ENCODE data around the gene POLR2M. TPM values are rescaled to one million over a fixed set of nuclear protein-coding genes. Genes with fewer than 3 reads are reported as not detected.

The POLR2M gene
- polyA plus RNA-seq, 3 donors: 56.1 to 133 (median 81.0) TPM

DNA sequence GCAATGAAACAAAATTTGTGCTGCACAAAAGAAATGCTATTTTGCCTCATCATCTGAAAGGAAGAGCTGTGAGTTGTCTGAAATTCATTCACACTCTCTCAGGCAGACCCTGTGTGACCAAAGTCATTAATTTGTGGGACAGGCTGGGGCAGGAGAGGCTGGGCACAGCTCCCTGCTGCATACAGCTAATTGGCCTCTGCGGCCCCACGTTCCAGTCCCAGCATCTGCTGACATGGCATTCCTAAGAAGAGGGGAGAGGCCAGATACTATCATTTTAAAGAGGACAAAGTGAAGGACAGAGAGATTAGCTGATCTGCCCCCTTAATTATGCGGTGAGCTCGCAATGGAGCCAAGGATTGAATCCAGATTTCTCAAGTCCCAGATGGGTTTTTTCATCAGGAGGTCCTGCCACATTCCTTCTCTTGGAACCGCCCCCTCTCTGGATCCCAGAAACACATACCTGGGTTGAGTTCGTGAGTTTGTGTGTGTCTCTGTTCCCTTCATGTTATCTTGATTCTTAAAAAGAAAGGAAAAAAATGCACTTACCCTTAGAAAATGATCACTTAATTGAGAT, 25.1 kb downstream of the POLR2M start:
- no peak overlapping the region for H3K27ac ChIP-seq (ENCODE audit: low read depth, low read length)
- 72 to 83% (median 79%) methylated on average over 6 of the region's 6 CpGs for WGBS, 3 donors

GRCh38 chr15:57732526-57733331, 26.2 kb downstream of the POLR2M start:
- 40 to 41% (median 40%) methylated on average over 12 of the region's 12 CpGs for WGBS, 3 donors
- no peak overlapping the region for H3K27ac ChIP-seq (ENCODE audit: low read depth, low read length)

DNA sequence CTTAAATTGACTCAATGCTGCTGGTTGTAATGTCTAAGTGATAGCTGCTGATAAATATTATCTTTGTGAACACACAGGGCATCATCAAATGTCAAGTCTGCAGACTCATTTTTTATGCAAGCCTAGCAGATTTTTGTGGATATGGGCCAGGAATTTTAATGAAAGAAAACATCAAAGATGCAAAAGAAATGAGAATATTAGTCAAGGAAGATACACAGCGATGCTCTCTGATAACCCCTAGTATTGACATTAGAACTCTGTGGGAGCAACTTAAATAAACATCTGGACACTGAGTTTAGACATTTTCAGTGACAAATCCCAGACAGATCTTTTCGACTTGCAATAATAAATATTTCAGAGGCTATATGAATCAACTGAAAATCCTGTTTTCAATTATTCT, 28.3 kb downstream of the POLR2M start:
- H3K27ac ChIP-seq (ENCODE audit: low read depth, low read length): no peak overlapping the region
- 69 to 79% (median 79%) methylated on average over 2 of the region's 2 CpGs for WGBS, 3 donors

- WGBS, 3 donors: 82 to 92% (median 86%) methylated on average over 8 of the region's 8 CpGs
- H3K27ac ChIP-seq (ENCODE audit: low read depth, low read length): no peak overlapping the region
Measured at GRCh38 chr15:57735431-57735830, 28.9 kb downstream of the POLR2M start.

DNA sequence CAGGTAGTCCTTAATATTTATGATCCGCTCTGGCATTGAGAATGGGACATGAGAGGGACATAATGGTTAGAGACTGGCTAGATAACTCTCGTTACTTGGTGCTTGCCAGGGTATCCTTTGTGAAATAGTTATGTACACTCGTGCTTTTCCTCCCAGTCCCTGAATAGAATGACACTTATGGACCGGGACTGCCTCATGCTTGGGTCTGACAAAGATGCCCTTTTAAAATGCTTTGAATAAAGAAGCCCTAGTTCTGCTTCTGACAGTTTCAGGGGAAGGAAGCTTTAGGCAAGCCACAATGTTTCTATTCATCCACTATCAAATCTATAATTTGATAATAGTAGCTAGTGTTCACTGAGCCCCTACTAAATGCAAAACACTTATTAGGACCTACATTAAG, 29.4 kb downstream of the POLR2M start:
- 88 to 93% (median 89%) methylated on average over 4 of the region's 4 CpGs for WGBS, 3 donors
- H3K27ac ChIP-seq (ENCODE audit: low read depth, low read length): no peak overlapping the region

GRCh38 chr15:57736591-57736990, 30.1 kb downstream of the POLR2M start:
- H3K27ac ChIP-seq (ENCODE audit: low read depth, low read length): no peak overlapping the region
- WGBS, 3 donors: 94 to 98% (median 98%) methylated on average over 2 of the region's 2 CpGs

DNA sequence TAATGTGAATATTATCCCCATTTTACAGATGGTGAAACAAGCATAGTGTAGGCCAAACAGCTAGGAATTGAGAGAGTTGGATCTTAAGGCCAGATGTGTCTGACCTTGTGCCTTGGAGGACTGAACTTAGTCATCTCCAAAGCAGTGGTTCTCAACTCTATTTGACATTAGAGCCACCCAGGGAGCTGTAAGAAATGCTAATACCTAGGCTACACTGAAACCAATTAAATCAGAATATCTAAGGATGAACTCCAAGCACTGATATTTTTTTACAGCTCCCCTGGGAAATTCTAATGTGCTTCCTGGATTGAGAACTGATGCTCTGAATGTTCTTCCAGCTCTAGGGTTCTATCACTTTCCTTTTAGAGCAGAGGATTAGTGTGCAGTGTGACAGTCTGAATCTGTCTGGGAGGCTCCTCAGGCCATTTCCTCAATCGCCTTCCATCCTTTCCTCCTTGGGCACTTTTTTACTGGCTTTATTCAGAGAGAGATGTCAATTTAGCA, 32.3 kb downstream of the POLR2M start:
- no peak overlapping the region for H3K27ac ChIP-seq (ENCODE audit: low read depth, low read length)
- 70 to 75% (median 74%) methylated on average over 1 of the region's 1 CpG for WGBS, 3 donors

DNA sequence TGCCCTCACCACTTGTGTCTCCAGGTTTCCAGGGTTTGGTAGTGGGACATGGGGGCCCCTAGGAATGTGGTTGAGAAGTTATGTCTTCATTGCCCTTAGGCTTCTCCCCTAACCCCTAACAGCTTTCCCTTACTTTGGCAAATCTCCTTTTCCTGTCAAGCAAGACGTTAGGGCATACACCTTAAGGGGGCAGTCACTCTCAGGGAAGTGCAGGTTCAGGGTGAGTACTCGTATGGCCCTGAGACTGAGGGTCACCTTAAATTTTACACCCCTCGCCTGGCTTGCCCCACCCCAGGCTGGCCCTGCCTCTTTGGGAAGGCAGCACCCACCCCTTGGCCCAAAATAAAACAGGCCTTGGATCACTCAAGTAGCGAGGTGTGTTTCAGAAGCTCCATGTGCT, 33.5 kb downstream of the POLR2M start:
- no peak overlapping the region for H3K27ac ChIP-seq (ENCODE audit: low read depth, low read length)
- WGBS, 3 donors: 86 to 91% (median 88%) methylated on average over 4 of the region's 4 CpGs

GRCh38 chr15:57741089-57741488, 34.6 kb downstream of the POLR2M start:
- WGBS, 3 donors: 56 to 79% (median 68%) methylated on average over 3 of the region's 3 CpGs
- no peak overlapping the region for H3K27ac ChIP-seq (ENCODE audit: low read depth, low read length)

DNA sequence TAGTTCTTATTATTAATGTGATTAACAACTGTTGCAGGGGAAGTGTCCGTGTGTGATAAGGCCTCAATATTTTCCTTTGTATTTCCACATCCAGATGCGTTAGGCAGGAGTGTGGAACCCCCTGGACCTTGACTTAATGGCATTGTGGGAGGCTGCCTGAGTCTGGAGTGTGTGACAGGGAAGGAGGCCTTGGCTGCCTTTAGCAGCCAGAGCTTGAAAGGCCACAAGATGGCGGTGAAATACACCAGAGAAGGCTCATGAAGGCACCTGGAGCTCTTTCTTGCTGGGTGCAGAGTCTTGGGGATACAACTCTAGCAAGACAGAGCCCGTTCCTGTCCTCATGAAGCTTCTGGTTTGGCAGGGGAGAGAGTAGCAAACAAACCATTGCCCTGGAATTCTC, 36.9 kb downstream of the POLR2M start:
- WGBS, 3 donors: 82 to 90% (median 87%) methylated on average over 4 of the region's 4 CpGs

DNA sequence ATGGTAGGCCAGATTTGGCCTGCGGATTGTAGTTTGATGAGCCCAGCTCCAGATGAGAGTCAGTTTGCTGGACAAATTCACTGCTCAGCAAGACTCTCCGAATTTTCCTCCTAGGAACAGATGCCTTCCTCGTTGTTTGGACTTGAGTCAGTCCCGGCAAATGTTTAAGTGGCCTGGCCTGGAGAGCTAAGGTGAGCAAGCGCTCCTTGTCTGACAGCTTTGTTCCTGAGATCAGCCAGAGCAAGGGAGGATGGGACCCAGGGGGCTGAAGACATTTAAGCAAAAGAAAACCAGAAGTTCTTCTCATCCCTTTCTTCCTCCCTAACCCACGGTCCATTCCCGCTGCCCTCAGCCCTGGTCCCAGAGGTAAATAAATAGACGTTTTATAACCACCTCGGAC, 40.3 kb downstream of the POLR2M start:
- 68 to 81% (median 69%) methylated on average over 9 of the region's 9 CpGs for WGBS, 3 donors
- H3K27ac ChIP-seq (ENCODE audit: low read depth, low read length): no peak overlapping the region

More for the DNA sequence above, 36.9 kb downstream of the POLR2M start:
- no peak overlapping the region for H3K27ac ChIP-seq (ENCODE audit: low read depth, low read length)

- no peak overlapping the region for H3K27ac ChIP-seq (ENCODE audit: low read depth, low read length)
- 41 to 67% (median 52%) methylated on average over 13 of the region's 13 CpGs for WGBS, 3 donors
Measured at GRCh38 chr15:57747206-57747896, 40.8 kb downstream of the POLR2M start.

DNA sequence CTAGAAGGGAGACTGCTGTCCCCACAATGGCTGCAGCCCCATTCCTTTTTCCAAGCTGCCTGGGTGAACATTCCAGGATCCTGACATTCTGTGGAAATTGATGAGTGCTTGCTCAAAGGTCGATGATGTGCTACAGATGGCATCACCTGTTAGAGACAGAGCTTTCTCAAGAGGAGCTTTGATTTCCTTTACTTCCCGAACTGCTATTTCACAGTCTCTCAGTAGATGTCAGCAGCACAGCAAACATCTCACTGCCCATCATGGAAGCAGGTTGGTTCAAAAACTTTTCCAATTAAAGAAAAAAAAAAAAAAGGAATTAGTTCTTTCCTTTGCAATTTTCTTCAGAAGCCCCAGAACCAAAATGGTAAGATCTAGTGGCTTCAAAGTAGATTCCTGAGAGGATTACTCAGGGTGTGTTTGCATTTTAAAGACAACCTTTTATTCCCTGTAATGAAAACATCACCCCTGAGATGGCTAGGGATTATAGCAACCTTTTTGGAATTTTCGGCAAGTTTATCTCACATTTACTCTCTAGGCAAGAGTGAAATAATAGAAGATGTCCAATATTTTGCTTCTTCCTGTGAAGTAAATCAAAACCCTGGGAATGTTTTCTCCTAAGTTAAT, 44.8 kb downstream of the POLR2M start:
- 25 to 30% (median 28%) methylated on average over 3 of the region's 3 CpGs for WGBS, 3 donors
- no peak overlapping the region for H3K27ac ChIP-seq (ENCODE audit: low read depth, low read length)

- WGBS, 3 donors: 63 to 79% (median 71%) methylated on average over 9 of the region's 9 CpGs
- H3K27ac ChIP-seq (ENCODE audit: low read depth, low read length): no peak overlapping the region
Measured at GRCh38 chr15:57752436-57752835, 45.9 kb downstream of the POLR2M start.

DNA sequence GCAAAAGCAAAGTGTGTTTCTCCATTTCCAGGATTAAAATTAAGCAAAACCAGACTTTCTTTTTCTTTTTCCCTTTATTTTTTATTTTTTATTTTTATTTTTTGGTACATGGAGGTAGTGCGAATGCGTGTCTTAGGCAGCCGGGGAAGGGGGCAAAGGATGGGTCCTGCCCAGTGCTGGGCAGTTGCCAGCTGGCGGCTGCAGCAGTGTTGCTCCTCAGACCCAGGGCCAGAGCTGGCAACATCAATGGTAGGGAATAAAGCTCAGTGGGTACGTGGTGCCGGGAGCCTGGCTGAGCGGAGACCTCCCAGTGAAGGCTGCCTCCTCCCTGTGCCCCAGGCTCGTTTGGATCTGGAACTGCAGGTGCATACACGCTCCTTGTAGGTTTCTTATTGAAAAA, 46.3 kb downstream of the POLR2M start:
- WGBS, 3 donors: 73 to 84% (median 83%) methylated on average over 9 of the region's 9 CpGs
- no peak overlapping the region for H3K27ac ChIP-seq (ENCODE audit: low read depth, low read length)

DNA sequence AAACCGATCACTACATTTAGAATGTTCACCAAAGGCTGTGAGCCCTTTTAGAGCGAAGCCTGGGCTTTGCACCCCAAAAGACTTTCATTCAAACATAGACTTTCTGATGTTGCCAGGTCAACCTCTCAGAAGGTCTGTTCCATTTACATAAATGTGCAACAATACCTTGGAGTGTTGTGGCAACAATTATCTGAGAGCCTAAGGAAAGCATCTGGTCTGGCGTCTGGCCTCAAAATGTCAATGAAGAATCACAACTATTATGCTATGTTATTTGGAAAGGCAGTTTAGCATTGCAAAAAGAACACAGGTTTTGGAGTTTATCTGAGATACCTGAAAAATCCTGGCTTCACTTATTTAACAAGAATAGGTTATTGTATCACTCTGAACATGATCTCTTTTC, 50.0 kb downstream of the POLR2M start:
- H3K27ac ChIP-seq (ENCODE audit: low read depth, low read length): no peak overlapping the region
- 96% methylated on average over 3 of the region's 3 CpGs for WGBS, 3 donors

DNA sequence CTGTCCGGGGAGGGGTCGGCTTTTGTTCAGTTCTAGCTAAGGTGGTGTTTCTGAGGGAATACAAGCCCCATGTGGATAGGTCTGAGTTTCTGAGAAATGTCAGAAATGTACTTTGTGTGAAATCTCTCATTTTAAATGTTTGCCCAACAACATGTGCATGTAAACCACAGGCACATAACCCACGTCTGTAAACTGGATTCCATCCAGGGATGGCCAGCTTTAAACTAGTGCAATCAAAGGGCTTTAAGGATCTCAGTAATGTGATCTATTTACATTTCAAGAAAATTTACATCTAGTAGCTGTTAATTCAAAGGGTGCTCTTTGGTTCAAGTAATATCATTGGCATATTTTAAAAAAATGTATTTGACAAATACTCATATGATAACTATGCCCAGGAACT, 52.0 kb downstream of the POLR2M start:
- no peak overlapping the region for H3K27ac ChIP-seq (ENCODE audit: low read depth, low read length)
- WGBS, 3 donors: 76 to 80% (median 77%) methylated on average over 3 of the region's 3 CpGs

DNA sequence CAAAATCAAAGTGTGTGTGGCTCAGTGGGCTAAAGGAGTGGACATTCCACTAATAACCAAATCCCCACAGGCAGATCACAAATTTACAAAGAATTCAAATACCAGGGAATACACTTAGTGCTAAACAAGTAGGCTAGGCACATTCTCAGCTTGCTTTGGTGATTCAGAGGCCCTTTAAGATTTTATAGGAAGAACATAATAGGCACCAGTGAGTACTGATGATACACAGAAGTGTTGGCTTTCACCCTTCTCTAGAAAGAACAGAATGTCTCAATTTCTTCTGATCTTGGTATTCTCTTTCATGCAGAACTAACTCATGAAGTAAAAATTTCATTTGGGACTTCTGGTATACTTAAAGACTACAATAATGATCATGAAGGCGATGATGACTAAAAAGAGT, 55.0 kb downstream of the POLR2M start:
- 92 to 99% (median 96%) methylated on average over 1 of the region's 1 CpG for WGBS, 3 donors
- H3K27ac ChIP-seq (ENCODE audit: low read depth, low read length): no peak overlapping the region

GRCh38 chr15:57762302-57762701, 55.8 kb downstream of the POLR2M start:
- no peak overlapping the region for H3K27ac ChIP-seq (ENCODE audit: low read depth, low read length)
- WGBS, 3 donors: 95 to 98% (median 97%) methylated on average over 4 of the region's 4 CpGs
